Measurements from ENCODE around the gene TMEM89.

Gene TMEM89

DNA sequence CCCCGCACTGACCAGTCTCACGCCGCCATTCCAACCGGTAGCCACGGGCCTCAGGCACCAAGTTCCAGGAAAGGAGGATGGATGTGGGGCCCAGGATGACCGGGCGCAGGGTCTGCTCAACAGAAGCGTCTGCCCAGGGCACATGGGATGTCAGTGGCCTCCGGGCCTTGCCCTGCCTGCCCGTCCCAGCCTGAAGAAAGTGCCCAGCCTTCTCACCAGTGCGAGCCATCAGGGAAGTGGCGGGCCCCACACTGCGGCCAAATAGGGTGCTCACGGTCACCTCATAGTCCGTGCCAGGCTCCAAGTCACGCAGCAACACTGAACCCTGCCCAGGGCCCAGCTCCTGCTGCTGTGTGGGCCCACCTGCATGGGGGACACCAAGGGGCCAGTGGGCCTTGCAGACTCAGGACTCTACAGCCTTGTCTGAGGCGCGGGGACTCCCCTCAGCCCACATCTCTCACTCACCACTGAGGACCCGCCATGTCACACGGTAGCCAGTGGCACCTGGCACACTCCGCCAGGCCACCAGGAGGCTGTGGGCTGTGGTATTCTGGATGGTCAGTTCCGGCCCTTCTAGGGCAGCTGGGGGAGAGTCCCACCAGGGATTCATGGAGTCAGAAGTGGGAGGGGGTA lies 29.6 kb downstream of the TMEM89 start:
- in situ Hi-C loops (cut with MboI; ENCODE audit: low sequenced_read_pairs): no loop called here

DNA sequence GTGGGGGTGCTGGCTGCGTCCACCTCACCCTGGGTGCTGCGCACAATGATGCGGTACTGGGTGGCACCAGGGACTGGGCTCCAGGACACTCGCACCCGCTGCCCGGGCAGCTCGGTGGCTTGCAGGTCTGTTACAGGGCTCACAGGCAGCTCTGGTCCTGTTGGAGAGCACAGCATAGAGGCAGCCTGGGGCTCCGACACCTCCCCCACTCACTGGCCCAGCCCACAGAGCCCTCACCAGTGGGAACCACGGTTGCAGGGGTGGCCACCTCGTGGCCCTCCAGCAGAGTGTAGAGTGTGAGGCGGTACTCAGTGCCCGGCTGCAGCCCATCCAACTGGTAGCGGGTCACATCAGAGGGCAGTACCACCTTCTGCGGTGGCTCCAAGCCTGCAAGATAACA lies 30.1 kb downstream of the TMEM89 start:
- in situ Hi-C loops (cut with MboI; ENCODE audit: low sequenced_read_pairs): no loop called here

DNA sequence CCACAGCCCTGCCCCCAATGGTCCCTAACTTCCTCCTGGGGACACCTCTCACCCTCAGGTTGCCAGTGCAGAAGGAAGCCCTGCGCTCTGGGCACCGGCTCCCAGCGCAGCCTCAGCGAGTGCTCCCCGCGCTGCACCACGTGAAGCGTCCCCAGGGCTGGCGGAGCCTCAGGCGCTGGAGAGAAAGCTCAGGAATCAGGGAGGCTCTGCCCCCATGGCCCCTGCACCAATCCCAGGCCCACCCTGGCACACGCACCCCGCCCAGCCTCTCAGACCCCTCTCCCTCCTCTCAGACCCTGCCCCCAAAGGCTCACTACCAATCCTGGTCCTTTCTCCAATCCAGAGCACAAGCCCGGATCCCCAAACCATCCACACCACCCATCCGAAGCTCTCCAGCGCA lies 33.3 kb downstream of the TMEM89 start:
- in situ Hi-C loops (cut with MboI; ENCODE audit: low sequenced_read_pairs): no loop called here

DNA sequence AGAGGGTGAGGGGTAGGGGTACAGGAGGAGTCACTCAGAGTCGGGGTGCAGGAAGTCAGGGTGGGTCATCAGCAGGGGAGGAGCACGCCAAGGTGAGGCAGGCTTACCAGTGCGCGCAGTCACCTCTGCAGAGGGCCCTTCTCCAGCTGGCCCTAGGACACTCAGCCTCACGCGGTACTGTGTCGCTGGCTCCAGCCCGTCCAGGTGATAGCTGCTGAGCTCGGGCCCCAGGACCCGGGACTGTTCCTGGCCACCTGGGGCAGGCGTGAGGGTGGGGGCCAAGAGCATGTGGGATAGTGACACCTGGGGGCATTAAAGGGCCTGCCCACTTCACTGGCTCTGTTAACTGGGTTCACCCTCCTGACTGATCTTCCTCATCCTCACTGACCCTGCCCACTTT lies 33.9 kb downstream of the TMEM89 start:
- in situ Hi-C loops (cut with MboI; ENCODE audit: low sequenced_read_pairs): no loop called here

DNA sequence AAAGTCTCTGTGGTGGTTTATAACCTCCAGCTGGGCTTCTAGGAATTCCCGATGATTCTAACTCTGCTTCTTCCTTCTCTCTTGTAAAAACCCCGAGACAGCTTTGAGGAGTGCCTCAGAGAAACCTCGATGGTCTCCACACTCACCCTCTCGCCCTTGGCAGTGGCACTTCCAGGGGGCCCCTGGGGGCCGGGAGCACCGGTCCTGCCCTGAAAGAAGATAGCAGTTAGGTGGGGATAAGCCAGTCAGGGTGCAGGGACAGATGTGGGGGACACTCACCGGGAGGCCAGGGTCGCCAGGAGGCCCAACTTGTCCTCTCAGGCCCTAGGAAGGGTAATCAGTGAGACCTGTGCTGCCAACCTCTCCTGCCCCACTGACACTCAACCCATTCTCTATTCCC lies 36.2 kb downstream of the TMEM89 start:
- in situ Hi-C loops (cut with MboI; ENCODE audit: low sequenced_read_pairs): no loop called here

DNA sequence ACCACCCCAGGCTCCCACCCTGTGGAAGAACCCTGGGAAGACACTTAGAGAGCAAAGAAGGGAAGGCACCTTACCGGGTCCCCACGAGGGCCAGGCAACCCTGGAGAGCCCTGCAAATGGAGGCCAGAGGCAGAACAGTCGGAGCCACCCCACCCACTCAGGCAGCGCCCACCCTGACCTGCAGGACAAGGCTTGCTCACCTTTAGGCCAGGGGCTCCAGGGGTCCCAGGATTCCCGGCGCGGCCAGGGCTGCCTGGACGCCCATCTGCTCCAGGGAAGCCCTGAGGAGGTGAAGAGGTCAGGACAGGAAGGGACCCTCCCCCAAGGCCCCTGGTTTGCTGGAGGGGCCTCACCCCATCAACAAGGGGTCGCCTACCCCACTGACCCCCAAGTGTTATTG lies 36.7 kb downstream of the TMEM89 start:
- in situ Hi-C loops (cut with MboI; ENCODE audit: low sequenced_read_pairs): no loop called here

DNA sequence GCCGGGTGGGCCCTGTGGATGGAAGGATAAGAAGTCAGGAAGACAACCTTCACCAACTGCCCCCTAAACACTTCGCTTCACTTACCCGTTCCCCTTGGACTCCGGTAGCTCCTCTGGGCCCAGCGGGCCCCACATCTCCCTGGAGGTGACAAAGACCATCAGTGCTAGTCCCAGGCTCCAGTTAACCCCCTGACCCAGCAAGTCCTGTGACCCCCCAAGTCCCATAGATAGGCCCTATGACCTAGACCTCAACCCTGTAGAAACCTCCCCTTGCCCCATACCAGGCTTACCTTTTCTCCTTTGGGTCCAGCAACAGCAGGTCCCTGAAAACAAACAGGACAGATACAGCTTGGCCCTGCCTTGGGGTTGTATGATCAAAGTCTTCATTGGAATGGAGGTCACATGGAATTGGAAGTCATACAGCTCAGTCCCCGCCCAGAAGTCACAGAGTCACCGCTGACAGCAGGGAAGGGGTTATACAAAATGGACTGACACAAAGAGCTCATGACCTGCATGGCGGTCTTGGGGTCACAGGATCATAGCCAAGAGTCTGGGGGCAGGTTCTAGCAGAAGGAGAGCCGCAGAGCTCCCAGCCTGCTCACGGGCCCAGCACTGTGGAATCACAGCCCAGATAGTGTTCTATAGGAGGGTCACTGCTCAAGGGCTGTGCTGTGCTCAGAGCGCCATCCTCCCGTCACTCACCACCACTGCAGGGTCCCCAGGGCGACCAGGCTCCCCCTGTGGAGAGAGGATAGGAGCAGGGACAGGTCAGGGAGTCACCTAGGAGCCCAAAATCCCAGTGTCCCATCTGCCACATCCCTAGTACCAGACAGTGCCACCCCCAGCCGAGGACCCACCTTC lies 39.7 kb downstream of the TMEM89 start:
- in situ Hi-C loops (cut with MboI; ENCODE audit: low sequenced_read_pairs): no loop called here

DNA sequence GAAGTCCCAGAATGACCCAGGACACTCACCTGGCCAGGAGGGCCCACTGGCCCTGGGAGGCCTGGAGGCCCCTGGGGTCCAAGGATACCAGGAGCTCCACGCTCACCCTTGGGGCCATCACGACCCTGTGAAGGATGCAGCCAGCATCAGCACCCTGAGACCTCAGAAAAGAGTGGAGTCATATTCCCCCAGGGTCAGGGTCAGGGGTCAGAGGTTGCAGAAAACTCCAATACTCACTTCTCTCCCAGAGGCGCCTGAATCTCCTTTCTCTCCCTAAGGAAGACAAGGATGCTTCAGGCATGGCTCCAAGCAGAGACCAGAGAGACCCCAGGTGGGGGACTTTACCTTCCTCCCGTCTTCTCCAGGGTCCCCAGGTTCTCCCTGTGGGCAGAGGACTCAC lies 44.9 kb downstream of the TMEM89 start:
- in situ Hi-C loops (cut with MboI; ENCODE audit: low sequenced_read_pairs): no loop called here

DNA sequence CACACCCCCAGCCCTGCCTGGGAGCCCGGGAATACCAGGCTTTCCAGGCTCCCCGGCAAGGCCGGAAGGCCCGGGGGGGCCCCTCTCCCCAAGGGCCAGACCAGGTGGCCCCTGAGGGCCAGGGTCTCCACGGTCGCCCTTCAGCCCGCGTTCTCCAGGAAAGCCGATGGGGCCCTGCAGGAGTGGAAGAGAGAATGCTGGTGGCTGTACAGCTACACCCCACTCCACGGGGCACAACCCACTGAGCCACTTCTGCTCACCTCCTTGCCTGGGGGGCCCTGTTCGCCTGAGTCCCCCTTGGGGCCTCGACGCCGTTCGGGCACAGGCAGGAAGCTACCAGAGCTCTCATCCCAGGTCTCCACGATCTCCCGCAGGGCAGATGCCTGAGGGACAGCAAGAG lies 46.2 kb downstream of the TMEM89 start:
- in situ Hi-C loops (cut with MboI; ENCODE audit: low sequenced_read_pairs): no loop called here

DNA sequence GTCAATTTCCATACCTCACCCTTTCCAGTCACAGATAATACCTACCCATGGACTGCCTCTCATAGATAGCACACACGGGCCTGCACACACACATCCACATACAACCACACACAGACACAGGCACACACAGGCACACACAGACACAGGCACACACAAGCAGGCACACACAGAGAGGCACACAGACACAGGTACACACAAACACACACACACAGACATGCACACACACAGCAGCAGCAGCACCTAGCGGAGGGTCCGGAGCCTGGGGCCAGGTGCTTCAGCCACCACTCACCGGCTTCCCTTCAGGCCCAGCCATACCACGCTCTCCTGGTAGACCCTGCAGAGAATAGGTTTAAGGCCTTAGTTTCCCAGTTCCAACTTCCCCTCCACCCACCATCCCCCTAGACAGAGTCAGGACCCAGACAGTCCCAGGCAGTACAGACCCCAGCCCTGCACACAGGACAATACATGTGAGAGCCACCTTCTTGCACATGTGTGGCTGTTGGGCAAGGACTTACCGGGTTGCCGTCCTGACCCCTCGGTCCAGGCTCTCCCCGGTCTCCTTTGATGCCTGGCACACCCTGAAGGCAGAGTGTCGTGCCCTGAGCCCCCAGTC lies 47.5 kb downstream of the TMEM89 start:
- in situ Hi-C loops (cut with MboI; ENCODE audit: low sequenced_read_pairs): no loop called here

DNA sequence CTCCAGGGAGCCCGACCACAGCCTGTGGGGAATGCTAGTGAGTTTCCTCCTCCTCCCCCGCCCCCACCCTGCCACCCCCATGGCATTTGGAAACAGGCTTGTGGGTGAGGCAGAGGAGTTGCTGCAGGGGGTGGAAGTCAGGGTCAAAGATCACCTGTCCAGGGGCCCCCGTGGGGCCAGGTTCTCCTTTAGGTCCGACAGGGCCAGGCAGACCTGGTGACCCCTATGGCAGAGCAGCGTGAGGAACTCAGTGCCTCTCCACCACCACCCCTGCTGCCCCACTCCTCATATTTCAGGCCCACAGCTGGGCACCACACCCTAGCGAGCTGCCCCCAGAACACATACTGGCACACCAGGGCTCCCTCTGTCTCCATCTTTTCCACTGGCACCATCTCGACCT lies 49.1 kb downstream of the TMEM89 start:
- in situ Hi-C loops (cut with MboI; ENCODE audit: low sequenced_read_pairs): no loop called here

DNA sequence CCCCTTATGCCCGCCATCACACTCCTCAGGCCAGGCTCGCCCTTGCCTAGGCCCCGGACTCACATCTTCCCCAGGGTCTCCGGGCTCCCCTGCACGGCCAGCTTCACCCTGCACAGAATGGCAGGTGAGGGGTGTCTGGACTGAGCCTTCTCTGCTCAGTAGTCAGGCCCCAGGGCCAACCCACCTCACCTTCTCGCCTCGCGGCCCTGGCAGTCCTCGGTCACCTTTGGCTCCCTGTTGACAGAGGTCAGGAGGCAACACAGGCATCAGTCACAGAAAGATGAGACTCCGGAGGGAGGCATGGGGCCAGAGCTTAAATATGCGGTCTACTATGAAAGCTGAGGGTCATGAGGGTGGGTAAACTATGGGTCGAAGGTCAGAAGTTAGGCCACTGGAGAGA lies 49.6 kb downstream of the TMEM89 start:
- in situ Hi-C loops (cut with MboI; ENCODE audit: low sequenced_read_pairs): no loop called here

All from hTERT RPE-1 (cell line).